H9 (cell line): ENCODE results near the gene DIP2A. TPM values are rescaled to one million over a fixed set of nuclear protein-coding genes. Genes with fewer than 3 reads are reported as not detected.
"Not testable (repeated sequence)": the region's sequence is repeated elsewhere in the genome, so short reads cannot be mapped to it uniquely, and the experiment has no call there.

Source experiments
- DNase-seq: peaks from one replicate; pipeline ENCODE4 v3.0.0-alpha.2; 2017
- H2AFZ ChIP-seq: one replicate; pipeline ENCODE4 v1.6.1; 2013; ENCODE audit warnings: mild to moderate bottlenecking, low read length, control low read depth, moderate library complexity
- H2AK5ac ChIP-seq: 2 replicates; pipeline ENCODE4 v1.6.1; 2013; ENCODE audit warnings: low read length, control low read depth, mixed read lengths; ENCODE audit not compliant: insufficient read length
- H2BK120ac ChIP-seq: one replicate; pipeline ENCODE4 v1.6.1; 2013; ENCODE audit warnings: low read depth, mild to moderate bottlenecking, low read length, control low read depth, inconsistent platforms; ENCODE audit not compliant: poor library complexity, severe bottlenecking
- H2BK12ac ChIP-seq: 2 replicates; pipeline ENCODE4 v1.6.1; 2013; ENCODE audit warnings: low read length, control low read depth, mixed read lengths, low read depth; ENCODE audit not compliant: insufficient read length
- H2BK15ac ChIP-seq: 2 replicates; pipeline ENCODE4 v1.6.1; 2013; ENCODE audit warnings: low read depth, low read length, control low read depth
- H2BK20ac ChIP-seq: one replicate; pipeline ENCODE4 v1.6.1; 2013; ENCODE audit warnings: low read depth, mild to moderate bottlenecking, low read length, control low read depth, inconsistent platforms; ENCODE audit not compliant: poor library complexity, severe bottlenecking
- H2BK5ac ChIP-seq: 2 replicates; pipeline ENCODE4 v1.6.1; 2013; ENCODE audit warnings: low read length, control low read depth, mixed read lengths; ENCODE audit not compliant: insufficient read length
- H3K14ac ChIP-seq: 2 replicates; pipeline ENCODE4 v1.6.1; 2013; ENCODE audit warnings: low read length, control low read depth; ENCODE audit not compliant: insufficient read depth
- H3K18ac ChIP-seq: 2 replicates; pipeline ENCODE4 v1.6.1; 2013; ENCODE audit warnings: low read depth, mild to moderate bottlenecking, mixed read lengths, low read length, control low read depth; ENCODE audit not compliant: insufficient read length
- H3K23ac ChIP-seq: 2 replicates; pipeline ENCODE4 v1.6.1; 2013; ENCODE audit warnings: low read length, control low read depth, mixed read lengths, low read depth; ENCODE audit not compliant: insufficient read length
- H3K23me2 ChIP-seq: 2 replicates; pipeline ENCODE4 v1.6.1; 2013; ENCODE audit warnings: low read depth, mild to moderate bottlenecking, mixed read lengths, low read length, control low read depth; ENCODE audit not compliant: insufficient read length, poor library complexity, severe bottlenecking
- H3K27ac ChIP-seq: 2 replicates; pipeline ENCODE4 v1.5.1; 2013; ENCODE audit warnings: low read length, control low read depth, mixed read lengths, low read depth; ENCODE audit not compliant: insufficient read length
- H3K27me3 ChIP-seq: 2 replicates; pipeline ENCODE4 v1.6.1; 2013; ENCODE audit warnings: low read length, control low read depth, inconsistent platforms; ENCODE audit not compliant: insufficient read depth
- H3K4ac ChIP-seq: 2 replicates; pipeline ENCODE4 v1.6.1; 2013; ENCODE audit warnings: low read depth, mild to moderate bottlenecking, control low read depth, inconsistent platforms, low read length, moderate library complexity
- H3K4me1 ChIP-seq: 2 replicates; pipeline ENCODE4 v1.6.1; 2013; ENCODE audit warnings: low read length, control low read depth, inconsistent platforms; ENCODE audit not compliant: insufficient read depth
- H3K4me2 ChIP-seq: 2 replicates; pipeline ENCODE4 v1.6.1; 2013; ENCODE audit warnings: low read length, control low read depth, mixed read lengths; ENCODE audit not compliant: insufficient read length, insufficient read depth
- H3K56ac ChIP-seq: 2 replicates; pipeline ENCODE4 v1.6.1; 2013; ENCODE audit warnings: low read depth, mild to moderate bottlenecking, mixed read lengths, low read length, control low read depth; ENCODE audit not compliant: insufficient read length
- H3K79me1 ChIP-seq: 2 replicates; pipeline ENCODE4 v1.6.1; 2013; ENCODE audit warnings: low read depth, mild to moderate bottlenecking, moderate library complexity, low read length, control low read depth, inconsistent platforms; ENCODE audit not compliant: insufficient read depth, poor library complexity, severe bottlenecking
- H3K79me2 ChIP-seq: 2 replicates; pipeline ENCODE4 v1.6.1; 2013; ENCODE audit warnings: low read length, control low read depth, inconsistent platforms; ENCODE audit not compliant: insufficient read depth
- H3K9ac ChIP-seq: 2 replicates; pipeline ENCODE4 v1.6.1; 2013; ENCODE audit warnings: low read length, control low read depth, mixed read lengths; ENCODE audit not compliant: insufficient read length; ENCODE audit errors: extremely low read depth
- H3K9me3 ChIP-seq: one replicate; pipeline ENCODE4 v1.6.1; 2013; ENCODE audit warnings: low read depth, low read length, inconsistent platforms; ENCODE audit not compliant: control insufficient read depth
- H3T11ph ChIP-seq: one replicate; pipeline ENCODE4 v1.6.1; 2013; ENCODE audit warnings: mild to moderate bottlenecking, low read length, control low read depth, inconsistent platforms
- H4K20me1 ChIP-seq: one replicate; pipeline ENCODE4 v1.6.1; 2013; ENCODE audit not compliant: control insufficient read depth, insufficient read length, insufficient read depth
- H4K5ac ChIP-seq: 2 replicates; pipeline ENCODE4 v1.6.1; 2013; ENCODE audit warnings: low read depth, mild to moderate bottlenecking, mixed read lengths, low read length, control low read depth; ENCODE audit not compliant: insufficient read length
- H4K8ac ChIP-seq: replicated peaks from 2 replicates; pipeline ENCODE4 v1.6.1; 2013; ENCODE audit warnings: low read length, control low read depth, mixed read lengths, low read depth; ENCODE audit not compliant: insufficient read length
- H4K91ac ChIP-seq: 2 replicates; pipeline ENCODE4 v1.6.1; 2013; ENCODE audit warnings: low read depth, mild to moderate bottlenecking, moderate library complexity, mixed read lengths, low read length, control low read depth; ENCODE audit not compliant: insufficient read length
- H3K27ac Mint-ChIP-seq, 3 experiments: 2 replicates in 2 of 3; 3 replicates in 1 of 3; pipeline ENCODE4 v1.8.0; 2020 to 2021; ENCODE audit warnings: mixed read lengths in 3 of 3, mild to moderate bottlenecking in 1 of 3, moderate library complexity in 1 of 3
- H3K27me3 Mint-ChIP-seq: 2 replicates; pipeline ENCODE4 v1.8.0; 2021; ENCODE audit warnings: low read depth, mild to moderate bottlenecking, moderate library complexity, mixed read lengths
- H3K36me3 Mint-ChIP-seq, 3 experiments: 2 replicates in 2 of 3; 3 replicates in 1 of 3; pipeline ENCODE4 v1.8.0; 2020 to 2021; ENCODE audit warnings: low read depth in 3 of 3, mixed read lengths in 3 of 3; ENCODE audit not compliant: insufficient read depth in 1 of 3
- H3K4me1 Mint-ChIP-seq, 2 experiments: 2 replicates each; pipeline ENCODE4 v1.8.0; 2020; ENCODE audit warnings: mixed read lengths in 2 of 2
- H3K4me3 Mint-ChIP-seq, 2 experiments: 2 replicates in 1 of 2; 3 replicates in 1 of 2; pipeline ENCODE4 v1.8.0; 2020 to 2021; ENCODE audit warnings: mild to moderate bottlenecking in 2 of 2, mixed read lengths in 2 of 2, moderate library complexity in 1 of 2
- H3K9me3 Mint-ChIP-seq, 2 experiments: 2 replicates in 1 of 2; 3 replicates in 1 of 2; pipeline ENCODE4 v1.8.0; 2020; ENCODE audit warnings: mild to moderate bottlenecking in 2 of 2, mixed read lengths in 2 of 2, moderate library complexity in 1 of 2
- WGBS: extraction: QIAGEN DNeasy Blood & Tissue Kit; methylation state at CpG from one replicate; pipeline ENCODE4 v1.1.7; 2013; ENCODE audit warnings: missing lambda C conversion rate, low lambda C conversion rate, mixed read lengths; ENCODE audit not compliant: insufficient read length; ENCODE audit errors: extremely low coverage; 5-methylcytosine and 5-hydroxymethylcytosine counted together
- total RNA-seq: library from RNA; stranded (reverse); gene quantifications from 2 replicates; pipeline ENCODE4 v1.2.1, GENCODE V29; 2021

DIP2A gene
- total RNA-seq, 1 experiment from 2014 or later: 25.2 TPM

GRCh38 chr21:46579394-46579793 is 120.7 kb downstream of the DIP2A start:
- H3T11ph ChIP-seq, H3K4me1 ChIP-seq, H2AK5ac ChIP-seq, H3K79me2 ChIP-seq, H2BK120ac ChIP-seq, H3K27me3 ChIP-seq, H3K23me2 ChIP-seq, H2BK15ac ChIP-seq, H3K4me1 Mint-ChIP-seq, H4K91ac ChIP-seq, H4K8ac ChIP-seq, H3K23ac ChIP-seq, H3K18ac ChIP-seq, H3K79me1 ChIP-seq, H2BK20ac ChIP-seq, H3K4me2 ChIP-seq, H2BK12ac ChIP-seq, H2AFZ ChIP-seq, H2BK5ac ChIP-seq, H4K20me1 ChIP-seq, H3K9ac ChIP-seq, H3K56ac ChIP-seq, H3K27me3 Mint-ChIP-seq, DNase-seq, H3K4ac ChIP-seq, H3K27ac Mint-ChIP-seq, H4K5ac ChIP-seq, H3K27ac ChIP-seq, H3K4me3 Mint-ChIP-seq, H3K14ac ChIP-seq: not testable (repeated sequence)
- no CpG with 5 or more reads among the region's 2 CpGs for WGBS
- Mint-ChIP-seq H3K36me3 (peaks cover 36 to 53% (median 52%) of the 10 kb centered on the region in 3 experiments), H3K9me3 (peaks cover 59 to 72% of the 10 kb centered on the region in 2 experiments)
- H3K9me3 ChIP-seq: peaks cover 11% of the 10 kb centered on the region
